ENCODE results near the gene PSMD13.
"Not testable (repeated sequence)": the region's sequence is repeated elsewhere in the genome, so short reads cannot be mapped to it uniquely, and the experiment has no call there.

The PSMD13 gene

DNA sequence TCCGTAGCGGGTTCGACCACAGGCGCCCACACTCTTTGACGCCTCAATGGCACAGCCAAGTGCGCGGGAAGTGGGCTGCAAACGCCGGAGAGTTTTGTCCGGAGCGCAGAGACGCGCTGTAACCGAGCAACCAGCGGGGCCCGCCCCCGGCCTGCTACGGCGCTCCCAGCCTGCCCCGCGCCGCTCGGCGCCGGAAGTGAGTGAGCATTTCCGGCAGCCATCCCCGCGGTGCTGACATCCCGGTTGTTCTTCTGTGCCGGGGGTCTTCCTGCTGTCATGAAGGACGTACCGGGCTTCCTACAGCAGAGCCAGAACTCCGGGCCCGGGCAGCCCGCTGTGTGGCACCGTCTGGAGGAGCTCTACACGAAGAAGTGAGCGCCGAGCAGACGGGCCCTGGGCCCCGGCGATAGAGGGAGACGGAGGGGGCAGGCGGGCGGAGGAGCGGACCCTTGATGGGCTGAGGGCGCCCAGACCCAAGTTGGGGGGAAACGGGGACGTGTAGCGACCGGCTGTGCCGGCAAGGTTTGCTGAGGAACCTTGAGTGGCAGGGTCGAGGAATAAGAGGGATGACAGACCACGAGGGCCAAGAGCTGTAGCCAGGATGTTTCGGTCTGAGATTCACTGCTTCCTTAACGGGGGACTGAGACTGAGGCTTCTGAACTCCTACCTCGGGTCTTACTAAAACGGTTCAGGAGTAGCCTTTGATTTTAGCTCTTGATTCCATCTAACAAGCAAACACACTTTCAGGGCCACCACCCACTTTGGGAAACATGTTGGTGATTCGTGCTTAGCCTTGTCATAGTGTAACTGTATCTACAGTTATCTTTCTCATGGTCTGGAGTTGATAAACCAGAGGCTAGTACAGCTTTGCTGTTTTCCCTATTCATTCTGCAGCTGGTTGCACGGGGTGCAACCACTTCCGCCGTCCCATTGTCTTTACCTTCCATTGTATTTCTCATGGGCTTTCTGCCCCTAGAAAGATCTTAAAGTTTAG lies at the start of gene PSMD13:
TSS of gene PSMD13 (plus strand) at position 203 of the 994 bp plus-strand sequence. CDS start at position 277, 74 bp downstream.
- peak; percentile 80 to 81 for DNase-seq

DNA sequence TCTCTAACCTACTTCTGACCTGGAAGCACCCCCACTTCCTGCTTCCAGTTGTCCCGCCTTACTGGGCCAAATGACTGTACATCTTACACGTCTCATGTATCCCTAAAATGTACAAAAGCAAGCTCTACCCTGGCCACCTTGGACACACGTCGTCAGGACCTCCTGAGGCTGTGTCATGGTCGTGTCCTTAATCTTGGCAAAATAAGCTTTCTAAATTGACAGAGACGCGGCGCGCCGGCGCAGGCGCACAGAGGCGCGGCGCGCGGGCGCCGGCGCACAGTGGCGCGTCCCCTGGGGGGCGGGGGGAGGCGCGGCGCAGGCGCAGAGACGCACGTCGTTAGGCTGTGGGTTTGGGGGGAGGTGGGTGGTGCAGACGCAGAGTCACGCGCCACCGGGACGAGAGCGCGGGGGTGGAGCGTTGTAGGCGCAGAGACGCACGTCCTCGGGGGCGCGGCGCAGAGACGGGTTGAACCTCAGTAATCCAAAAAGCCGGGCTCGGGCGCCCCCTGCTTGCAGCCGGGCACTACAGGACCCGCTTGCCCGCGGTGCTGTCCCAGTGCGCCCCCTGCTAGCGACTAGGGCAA lies 47.5 kb upstream of the PSMD13 start:
- DNase-seq, result not testable (repeated sequence)

DNA sequence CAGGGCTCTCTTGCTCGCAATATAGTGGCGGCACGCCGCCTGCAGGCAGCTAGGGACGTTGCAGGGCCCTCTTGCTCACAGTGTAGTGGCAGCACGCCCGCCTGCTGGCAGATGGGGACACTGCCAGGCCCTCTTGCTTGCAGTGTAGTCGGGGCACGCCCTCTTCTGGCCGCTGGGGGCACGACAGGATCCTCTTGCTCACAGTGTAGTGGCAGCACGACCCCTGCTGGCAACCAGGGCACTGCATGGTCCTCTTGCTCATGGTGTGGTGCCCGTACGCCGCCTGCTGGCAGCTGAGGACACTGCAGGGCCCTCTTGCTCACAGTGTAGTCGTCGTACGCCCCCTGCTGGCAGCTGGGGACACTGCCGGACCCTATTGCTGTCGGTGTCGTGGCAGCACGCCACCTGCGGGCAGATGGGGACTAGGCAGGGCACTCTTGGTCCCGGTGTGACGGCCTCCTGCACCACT lies 46.9 kb upstream of the PSMD13 start:
- DNase-seq, result peak; percentile 25 to 35

DNA sequence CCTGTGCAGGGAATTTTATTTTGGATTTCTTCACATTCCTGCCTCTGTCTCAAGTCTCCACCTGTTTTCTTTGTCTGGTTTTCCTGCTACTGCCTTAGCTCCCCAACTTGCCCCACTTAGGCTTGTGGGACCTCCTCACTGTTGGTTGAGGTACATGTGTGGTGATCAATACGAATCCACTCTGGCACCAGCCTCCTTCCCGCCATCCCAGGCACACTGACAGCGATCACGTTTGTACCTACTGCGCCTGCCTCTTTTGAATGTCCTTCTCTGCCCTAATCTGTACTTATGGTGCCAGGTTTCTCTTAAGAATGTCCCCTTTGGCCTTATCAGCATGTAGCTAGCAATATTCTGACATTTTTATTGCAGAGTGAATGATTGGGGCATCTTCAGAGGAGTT lies 46.2 kb upstream of the PSMD13 start:
- DNase-seq, result not testable (repeated sequence)

DNA sequence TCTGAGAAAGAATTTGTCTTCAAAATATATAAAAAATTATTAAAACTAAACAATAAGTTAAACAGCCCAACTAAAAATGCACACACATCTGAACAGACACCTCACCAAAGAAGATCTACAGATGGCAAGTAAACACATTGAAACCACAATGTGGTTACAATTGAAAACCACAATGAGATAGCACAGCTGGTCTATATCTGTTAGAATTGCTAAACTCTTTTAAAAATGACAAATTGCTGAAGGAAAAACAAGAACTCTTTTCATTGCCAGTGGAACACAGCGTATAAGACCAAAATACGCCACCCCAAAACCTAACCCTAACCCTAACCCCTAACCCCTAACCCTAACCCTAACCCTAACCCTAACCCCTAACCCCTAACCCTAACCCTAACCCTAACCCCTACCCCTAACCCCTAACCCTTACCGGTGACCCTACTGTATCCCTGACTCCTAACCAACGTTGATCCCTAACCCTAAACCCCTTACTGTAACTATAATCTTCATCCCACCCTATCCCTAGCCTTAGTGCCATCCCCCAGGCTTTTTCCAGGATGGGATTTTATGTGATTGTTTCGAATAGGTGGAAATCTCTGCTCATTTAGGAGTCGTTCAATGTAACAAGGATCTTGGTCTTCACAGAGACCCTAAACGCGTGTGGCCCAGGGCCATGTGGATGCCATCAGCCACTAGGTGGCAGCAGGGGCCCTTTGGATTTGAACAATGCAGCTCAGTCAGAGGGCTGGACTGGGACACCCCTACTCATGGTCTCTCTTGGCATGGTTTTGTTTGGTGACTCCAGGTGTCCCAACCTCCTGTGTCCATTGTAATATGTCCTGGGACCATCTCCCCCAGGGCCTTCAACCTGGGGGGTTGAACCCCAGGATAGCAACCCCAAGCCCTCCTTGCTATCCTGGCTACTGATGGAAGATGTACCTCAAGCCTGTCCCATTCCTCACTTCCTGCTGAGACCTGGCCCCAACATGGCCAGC lies 45.0 kb upstream of the PSMD13 start:
- peak; percentile 35 to 44 for DNase-seq

DNA sequence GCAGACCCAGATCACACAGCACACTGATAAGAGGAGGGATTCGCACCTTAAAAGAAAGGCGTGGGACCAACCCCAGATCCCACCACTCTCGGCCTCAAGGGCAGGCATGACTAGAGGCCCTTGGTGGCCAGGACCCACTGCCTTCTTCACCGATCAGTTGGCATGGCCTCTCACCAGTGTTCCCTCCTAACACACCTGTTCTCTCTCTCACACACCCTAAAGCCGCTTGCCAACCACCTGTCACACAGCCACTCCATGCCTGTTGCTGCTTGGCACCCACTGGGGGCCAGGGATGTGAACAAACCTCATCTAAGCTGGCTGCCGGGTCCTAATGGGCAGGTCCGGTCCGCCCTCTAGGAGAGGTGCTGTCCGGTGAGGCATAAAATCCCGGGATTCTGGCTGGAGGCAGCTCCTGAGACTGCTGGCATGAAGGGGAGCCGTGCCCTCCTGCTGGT lies 44.1 kb upstream of the PSMD13 start, which contains the start of gene SCGB1C1:
TSS of gene SCGB1C1 (plus strand) at position 405 of the 455 bp plus-strand sequence. CDS start at position 427, 22 bp downstream.
- not testable (repeated sequence) for DNase-seq

DNA sequence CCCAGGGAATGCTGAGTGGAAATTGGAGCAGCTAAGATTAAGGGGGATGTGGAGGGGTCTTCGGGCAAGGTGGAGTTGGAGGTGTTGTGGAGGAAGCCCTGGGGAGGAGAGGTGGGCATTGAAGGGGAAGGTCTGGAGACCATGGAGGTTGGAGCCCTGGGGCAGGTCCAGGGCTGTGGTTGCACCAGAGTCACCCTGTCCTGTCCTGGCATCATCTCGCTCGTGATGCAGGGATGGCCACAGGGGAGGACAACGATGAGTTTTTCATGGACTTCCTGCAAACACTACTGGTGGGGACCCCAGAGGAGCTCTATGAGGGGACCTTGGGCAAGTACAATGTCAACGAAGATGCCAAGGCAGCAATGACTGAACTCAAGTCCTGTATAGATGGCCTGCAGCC lies 43.3 kb upstream of the PSMD13 start:
- not testable (repeated sequence) for DNase-seq

DNA sequence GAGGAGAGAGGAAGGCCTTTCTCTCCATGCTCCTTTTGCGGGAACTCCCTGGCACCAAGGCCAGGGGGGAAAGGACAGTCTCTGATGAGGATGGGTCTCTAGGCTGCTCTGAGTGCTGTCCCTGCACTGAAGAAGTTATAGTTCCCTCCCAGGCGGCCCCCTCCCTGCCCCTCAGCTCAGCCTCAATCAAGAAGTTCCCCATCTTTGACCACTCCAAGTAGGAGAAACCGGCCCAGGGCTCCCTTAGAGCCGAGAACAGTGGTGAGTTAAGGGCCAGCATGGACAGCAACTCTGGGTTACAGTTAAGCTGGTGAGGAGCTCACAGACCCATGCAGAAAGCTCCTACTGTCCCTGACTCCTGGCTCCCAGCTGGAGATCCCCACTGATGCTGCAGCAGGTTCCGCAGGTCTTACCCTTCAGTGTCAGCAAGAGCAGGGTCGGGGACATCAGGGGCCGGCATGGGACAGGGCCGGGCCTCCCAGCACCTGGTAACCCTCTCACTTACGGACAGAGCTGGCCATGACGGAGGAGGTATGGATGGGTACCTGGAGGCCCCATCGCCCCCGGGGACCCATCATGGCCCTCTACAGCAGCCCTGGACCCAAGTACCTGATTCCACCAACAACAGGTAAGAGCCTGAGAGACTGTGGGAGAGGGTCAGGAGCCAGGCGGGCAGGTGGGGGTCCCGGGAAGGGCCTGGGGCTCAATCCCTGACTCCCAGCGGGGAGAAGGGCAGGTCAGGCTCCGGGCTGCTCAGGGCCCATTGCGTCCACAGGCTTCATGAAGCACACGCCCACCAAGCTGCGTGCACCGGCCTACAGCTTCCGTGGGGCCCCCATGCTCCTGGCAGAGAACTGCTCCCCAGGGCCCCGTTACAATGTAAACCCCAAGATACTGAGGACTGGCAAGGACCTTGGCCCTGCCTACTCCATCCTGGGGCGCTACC lies 39.7 kb upstream of the PSMD13 start:
- no peak for DNase-seq

DNA sequence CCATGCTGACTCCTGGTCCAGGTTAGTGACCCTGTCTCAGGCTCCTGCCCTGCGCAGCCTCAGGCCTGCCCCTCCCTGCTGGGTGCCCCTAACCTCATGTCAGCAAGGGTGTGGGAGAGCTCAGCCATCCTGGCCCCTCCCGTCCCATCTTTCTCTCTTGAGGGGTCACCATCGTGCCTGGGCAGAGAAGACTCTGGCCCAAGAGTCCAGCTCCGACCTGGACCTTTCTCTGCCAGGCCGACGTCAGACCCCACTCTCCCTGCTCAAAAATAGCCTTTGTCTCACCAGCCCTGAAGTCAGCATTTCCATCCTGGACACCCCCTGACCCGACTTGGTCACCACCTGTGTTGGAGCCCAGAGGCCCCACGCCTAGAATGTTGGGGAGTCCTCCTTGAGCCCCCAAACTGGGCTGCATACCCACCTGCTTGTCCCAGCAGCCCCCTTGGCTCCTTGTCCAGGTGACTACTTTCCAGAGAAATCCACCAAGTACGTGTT lies 39.0 kb upstream of the PSMD13 start:
- no peak for DNase-seq

DNA sequence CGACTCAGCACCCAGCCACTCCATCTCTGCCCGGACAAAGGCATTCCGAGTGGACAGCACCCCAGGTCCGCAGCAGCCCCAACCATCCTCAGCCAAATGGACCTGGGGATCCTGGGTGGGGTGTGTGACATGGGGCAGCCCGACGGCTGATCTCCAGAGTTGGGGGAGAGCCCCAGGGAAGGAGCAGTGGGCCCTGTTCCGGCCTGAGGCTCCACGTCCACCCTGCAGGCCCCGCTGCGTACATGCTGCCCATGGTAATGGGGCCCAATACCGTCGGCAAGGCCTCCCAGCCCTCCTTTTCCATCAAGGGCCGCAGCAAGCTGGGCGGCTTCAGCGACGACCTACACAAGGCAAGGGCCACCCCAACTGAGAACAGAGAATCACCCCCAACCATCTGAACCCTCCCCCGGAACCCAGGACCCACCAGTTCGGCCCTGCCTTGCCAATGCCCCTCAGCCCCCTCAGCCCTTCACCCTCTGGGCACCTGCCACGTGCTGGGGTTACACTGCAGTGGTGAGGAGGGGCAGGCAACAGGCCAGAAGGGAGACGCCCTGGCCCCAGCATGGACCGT lies 38.5 kb upstream of the PSMD13 start:
- DNase-seq, result no peak

DNA sequence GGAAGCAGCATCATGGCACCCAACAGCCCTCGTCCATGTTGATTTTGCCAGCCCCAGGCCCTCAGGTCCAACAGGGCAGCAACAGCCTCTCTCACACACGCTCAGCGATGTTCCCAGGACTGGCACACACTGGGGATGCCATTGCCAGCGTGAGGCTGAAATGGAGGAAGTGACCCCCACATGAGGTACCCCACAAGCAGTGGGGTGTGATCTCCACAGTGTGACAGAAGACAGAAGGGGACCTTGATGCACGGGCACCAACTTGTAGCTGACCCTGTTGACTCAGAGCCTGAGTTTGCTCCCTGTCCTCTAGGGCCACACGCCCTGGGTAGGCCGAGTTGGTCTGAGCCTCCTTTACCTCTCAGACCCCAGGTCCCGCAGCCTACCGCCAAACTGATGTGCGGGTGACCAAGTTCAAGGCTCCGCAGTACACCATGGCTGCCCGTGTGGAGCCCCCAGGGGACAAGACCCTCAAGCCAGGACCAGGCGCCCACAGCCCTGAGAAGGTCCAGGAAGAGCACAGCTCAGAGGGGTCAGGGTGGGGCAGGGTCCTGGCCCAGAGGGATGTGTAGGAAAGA lies 37.7 kb upstream of the PSMD13 start:
- DNase-seq, result no peak

DNA sequence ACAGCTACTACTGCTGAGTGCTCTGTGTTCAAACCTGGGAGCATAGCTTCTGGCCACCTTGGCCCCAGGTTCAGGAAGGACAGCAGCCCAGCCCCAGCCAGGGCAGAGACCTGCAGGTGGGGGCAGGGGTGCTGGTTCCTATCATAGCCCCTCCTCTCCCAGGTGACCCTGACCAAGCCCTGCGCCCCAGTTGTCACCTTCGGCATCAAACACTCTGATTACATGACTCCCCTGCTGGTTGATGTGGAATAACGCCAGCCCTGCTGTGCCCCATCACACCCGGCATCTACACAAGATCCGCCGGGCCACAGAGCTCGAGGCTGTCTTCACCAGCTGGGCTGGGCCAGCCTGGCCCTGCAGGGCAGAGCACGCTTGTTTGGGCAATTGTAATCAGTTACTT lies 37.0 kb upstream of the PSMD13 start:
- DNase-seq, result no peak

DNA sequence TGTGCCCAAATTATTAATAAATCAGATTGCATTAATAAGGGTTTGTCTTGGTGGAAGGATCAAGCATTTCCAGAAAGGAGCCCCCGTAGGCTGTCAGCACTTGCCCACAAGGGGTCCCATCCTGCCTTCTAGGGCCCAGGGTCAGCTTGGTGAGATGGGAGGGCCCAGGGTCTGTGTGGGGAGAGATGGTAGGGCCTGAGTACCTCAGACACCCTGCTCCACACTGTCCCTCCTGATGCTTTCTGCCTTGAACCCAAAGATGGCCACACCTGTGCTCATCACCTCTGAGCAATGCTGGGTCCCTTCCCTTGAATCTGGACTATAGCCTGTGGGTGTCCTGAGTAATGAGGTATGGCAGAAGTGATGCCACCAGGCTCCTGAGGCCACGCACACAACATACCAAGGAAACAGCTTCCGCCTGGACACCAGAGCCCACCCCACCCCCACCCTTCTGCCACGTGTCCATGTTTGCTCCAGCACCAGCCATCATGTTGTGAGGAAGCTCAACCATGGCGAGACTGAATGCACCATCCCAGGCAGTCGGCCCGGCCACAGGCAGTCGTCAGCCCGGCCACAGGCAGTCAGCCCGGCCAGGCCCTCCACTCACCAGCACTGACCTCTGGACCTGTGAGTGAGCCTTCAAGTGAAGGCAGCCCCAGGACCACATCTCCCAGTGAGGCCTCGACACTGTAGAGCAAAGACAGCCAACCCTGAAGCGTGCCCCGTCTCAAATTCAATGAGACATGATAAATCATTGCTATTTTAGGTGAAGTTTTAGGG lies 36.4 kb upstream of the PSMD13 start:
- no peak for DNase-seq

DNA sequence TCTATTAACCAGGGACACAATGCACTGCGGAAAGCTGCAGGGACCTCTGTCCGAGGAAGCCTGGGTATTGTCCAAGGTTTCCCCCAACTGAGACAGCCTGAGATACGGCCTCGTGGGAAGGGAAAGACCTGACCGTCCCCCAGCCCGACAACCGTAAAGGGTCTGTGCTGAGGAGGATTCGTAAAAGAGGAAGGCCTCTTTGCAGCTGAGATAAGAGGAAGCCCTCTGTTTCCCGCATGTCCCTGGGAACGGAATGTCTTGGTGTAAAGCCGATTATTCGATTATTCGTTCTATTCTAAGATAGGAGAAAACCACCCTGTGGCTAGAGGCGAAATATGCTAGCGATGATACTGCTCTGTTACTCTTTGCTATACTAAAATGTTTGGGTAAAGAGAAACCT lies 34.8 kb upstream of the PSMD13 start:
- DNase-seq, result no peak

DNA sequence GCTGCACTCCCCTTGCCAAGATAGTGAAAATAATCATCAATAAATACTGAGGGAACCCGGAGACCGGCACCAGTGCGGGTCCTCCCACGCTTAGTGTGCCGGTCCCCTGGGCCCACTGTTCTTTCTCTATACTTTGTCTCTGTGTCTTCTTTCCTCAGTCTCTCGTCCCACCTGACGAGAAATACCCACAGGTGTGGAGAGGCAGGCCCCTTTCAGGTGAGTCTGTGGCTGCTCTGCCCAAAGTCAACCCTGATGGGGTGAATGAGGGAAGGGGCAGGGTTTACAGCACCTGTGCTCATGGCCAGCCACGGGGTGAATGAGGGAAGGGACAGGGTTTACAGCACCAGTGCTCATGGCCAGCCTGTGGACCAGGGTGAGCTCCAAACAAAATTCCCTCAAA lies 34.3 kb upstream of the PSMD13 start:
- DNase-seq, result no peak

DNA sequence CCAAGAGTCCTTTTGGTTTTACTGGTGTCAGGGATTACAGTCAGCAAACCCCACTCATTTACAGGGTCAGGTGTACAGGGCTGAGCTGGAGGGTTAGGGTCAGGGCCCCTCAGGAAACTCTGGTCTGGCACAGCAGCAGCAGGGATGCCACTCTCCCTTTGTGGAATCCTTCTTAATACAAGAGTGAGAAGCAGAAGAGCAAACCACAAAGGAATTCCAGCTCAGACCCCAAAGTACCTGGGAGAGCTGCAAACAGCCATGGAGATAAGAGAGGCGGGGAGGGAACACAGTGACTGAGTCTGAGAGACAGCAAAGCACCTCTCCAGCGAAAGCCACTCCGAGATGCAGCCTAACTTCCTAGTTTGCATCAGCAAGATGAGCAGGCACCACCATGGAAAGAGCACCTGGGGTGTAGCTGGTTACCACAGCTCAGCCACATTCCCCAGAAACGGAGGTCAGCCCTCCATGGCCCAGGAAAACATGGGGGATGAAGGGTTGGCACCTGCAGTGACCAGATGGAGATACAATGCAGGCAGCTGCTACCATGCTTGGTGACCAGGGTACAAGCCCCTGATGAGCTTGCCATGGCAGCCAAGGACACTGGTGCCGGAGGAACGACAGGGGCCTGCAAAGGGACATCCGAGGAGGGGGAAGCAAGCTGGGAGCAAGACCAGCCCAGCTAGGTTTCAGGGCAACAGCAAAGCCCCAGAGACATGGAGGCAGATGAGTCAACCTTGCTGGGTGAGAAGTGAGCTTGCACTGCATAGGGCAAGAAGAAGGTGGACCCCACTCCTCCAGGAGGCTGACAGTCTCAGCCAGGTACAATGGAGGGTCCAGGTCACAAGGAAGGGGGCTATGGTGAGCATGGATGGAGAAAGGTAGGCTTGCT lies 33.5 kb upstream of the PSMD13 start:
- no peak for DNase-seq

DNA sequence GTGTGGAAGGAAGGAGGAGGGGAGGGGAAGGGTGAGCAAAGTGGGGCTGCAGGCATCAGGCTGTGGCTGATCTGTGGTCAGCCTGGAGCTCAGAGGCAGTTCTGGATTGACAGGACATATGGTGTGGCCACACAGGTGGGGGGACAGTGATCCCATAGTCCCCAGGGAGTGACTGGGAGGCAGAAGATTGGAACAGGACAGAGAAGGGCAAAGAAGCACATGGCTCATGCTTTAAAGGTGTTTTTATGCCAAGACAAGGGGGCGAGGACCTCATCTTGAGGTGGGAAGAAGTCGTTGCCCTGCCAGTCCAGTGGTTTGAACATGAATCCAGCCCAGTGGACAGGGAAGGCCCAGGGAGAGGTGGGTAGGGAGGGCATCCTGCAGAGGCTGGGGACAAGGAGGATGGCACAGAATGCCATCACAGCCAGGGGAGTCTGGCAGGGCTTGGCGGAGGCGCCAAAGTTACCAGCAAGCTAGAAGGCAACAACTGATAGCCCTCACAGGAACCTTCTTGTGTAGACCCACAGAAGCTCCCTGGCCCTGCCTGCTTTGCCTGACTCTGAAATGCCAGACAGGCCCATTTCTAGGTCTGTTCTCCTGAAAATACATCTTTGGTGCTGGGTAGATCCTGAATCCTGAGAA lies 32.7 kb upstream of the PSMD13 start:
- DNase-seq, result no peak

DNA sequence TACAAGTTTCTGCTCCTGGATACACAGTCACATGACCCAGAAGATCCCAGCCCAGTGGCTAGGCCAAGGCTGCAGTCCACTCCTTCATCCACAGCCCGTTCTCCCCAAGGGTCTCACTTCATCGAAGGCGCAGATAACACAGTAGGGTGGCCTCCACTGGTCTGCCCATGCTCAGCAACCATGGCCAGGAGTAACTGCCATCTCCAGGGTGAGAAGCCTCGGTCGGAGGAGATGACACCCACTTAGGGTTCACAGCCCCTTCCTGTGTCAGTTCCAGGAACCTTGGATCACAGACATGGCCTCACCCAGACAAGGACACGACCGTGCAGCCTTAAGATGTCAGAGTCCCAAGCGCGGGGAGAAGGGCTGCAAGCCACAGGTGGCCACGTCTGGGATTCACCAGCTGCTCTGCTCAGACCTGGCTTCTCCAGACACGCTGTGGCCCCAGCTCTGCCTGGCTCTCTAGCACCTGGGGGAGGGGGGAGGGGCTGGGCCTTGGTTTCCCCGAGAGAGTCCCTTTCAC lies 32.1 kb upstream of the PSMD13 start:
- DNase-seq, result no peak

Measured in activated CD4-positive, alpha-beta T cell treated with anti-CD3 and anti-CD28 coated beads, Interleukin-2, amount 50 U/mL, for 4 hours (primary cell).